Measurements from ENCODE around the gene F7. TPM values are rescaled to one million over a fixed set of nuclear protein-coding genes. Genes with fewer than 3 reads are reported as not detected.

Gene F7
- total RNA-seq, 1 donor from 2014 or later = not detected

- H3K27me3 Mint-ChIP-seq = peaks cover 2% of the 10 kb centered on the region
- no peaks in the 10 kb centered on the region for H3K9me3 Mint-ChIP-seq
- DNase-seq = no peak
- no peaks in the 10 kb centered on the region for H3K36me3 Mint-ChIP-seq (ENCODE audit: low read depth)
- H3K4me1 Mint-ChIP-seq = no peaks in the 10 kb centered on the region
- intact Hi-C loops (cut with micrococcal nuclease) = no loop called here
- no peak overlapping the region for H3K4me3 Mint-ChIP-seq
- no peak overlapping the region for H3K27ac Mint-ChIP-seq
Measured at GRCh38 chr13:113145496-113145895, 39.9 kb downstream of the F7 start.

GRCh38 chr13:113145911-113146598, 40.5 kb downstream of the F7 start:
- H3K9me3 Mint-ChIP-seq = no peaks in the 10 kb centered on the region
- no peaks in the 10 kb centered on the region for H3K4me1 Mint-ChIP-seq
- no peaks in the 10 kb centered on the region for H3K36me3 Mint-ChIP-seq (ENCODE audit: low read depth)
- no peak overlapping the region for H3K27ac Mint-ChIP-seq
- DNase-seq = no peak
- intact Hi-C loops (cut with micrococcal nuclease) = no loop called here
- H3K27me3 Mint-ChIP-seq = peaks cover 2% of the 10 kb centered on the region
- H3K4me3 Mint-ChIP-seq = no peak overlapping the region

DNA sequence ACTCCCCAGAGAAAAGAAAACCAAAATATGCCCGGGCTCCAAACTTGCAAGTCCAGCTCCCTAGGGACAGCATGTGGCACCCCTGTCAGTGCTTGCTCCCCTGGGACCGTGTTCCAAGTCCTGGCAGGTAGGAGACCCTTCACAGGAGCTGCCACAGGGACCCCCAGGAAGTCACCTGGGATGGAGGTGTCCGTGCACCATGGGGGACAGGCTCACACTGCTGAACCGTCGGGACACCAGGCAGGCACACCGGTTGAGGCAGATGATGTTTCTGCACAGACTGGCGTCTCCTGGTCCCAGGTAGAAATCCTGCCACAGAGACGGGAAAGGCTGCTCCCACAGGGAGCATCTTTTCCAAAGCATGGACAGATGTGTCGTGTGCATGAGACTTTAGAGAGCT, 41.2 kb downstream of the F7 start:
- no peak overlapping the region for H3K4me3 Mint-ChIP-seq
- intact Hi-C loops (cut with micrococcal nuclease) = no loop called here
- H3K9me3 Mint-ChIP-seq = no peaks in the 10 kb centered on the region
- H3K27ac Mint-ChIP-seq = no peak overlapping the region
- peaks cover 7% of the 10 kb centered on the region for H3K27me3 Mint-ChIP-seq
- no peaks in the 10 kb centered on the region for H3K36me3 Mint-ChIP-seq (ENCODE audit: low read depth)
- no peaks in the 10 kb centered on the region for H3K4me1 Mint-ChIP-seq
- no peak for DNase-seq

DNA sequence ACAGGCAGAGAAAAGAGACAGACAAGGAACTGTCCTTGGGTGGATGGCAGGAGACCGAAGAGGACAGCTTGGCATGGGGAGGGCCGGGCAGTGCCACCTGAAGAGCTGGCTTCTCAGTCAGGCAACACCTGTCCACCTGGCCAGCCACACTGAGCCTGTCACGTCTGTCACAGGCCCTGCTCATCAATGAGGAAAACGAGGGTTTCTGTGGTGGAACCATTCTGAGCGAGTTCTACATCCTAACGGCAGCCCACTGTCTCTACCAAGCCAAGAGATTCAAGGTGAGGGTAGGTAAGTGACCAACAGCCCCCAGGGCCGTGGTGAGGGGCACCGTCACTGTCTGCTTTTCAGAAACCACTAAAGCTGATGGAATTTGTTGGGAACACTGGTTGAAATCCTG, 41.6 kb downstream of the F7 start:
- Mint-ChIP-seq H3K9me3 (no peaks in the 10 kb centered on the region), H3K4me1 (peaks cover 1% of the 10 kb centered on the region), H3K27ac (no peak overlapping the region), H3K27me3 (peaks cover 9% of the 10 kb centered on the region), H3K4me3 (no peak overlapping the region), H3K36me3 (ENCODE audit: low read depth) (no peaks in the 10 kb centered on the region)
- DNase-seq = no peak
- intact Hi-C loops (cut with micrococcal nuclease) = no loop called here

DNA sequence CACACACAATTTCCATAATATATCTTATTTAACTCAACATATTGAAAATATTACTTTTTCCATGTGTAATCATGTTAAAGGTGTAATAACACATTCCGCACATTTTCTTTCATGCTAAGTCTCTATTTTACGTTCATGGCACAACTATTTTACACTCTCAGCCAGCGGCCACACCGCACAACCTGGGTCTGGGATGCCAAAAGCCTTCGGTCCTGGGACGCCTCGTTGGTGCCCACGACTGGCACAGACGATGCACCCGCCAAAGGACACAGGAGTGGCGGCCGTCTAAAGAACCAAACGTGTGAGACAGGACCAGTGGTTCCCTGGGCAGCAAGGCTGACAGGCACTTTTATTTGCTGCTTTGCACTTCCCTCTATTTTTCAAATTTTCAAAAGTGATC, 42.8 kb downstream of the F7 start:
- intact Hi-C loops (cut with micrococcal nuclease) = no loop called here
- no peak overlapping the region for H3K4me3 Mint-ChIP-seq
- no peak overlapping the region for H3K27ac Mint-ChIP-seq
- no peaks in the 10 kb centered on the region for H3K9me3 Mint-ChIP-seq
- DNase-seq = no peak
- peaks cover 10% of the 10 kb centered on the region for H3K4me1 Mint-ChIP-seq
- peaks cover 2% of the 10 kb centered on the region for H3K36me3 Mint-ChIP-seq (ENCODE audit: low read depth)
- H3K27me3 Mint-ChIP-seq = peaks cover 16% of the 10 kb centered on the region

- Mint-ChIP-seq H3K27ac (no peak overlapping the region), H3K4me1 (peaks cover 14% of the 10 kb centered on the region), H3K9me3 (no peaks in the 10 kb centered on the region), H3K27me3 (peaks cover 16% of the 10 kb centered on the region), H3K36me3 (ENCODE audit: low read depth) (peaks cover 2% of the 10 kb centered on the region), H3K4me3 (no peak overlapping the region)
- intact Hi-C loops (cut with micrococcal nuclease) = no loop called here
- DNase-seq = no peak
Measured at GRCh38 chr13:113148940-113149503, 43.4 kb downstream of the F7 start.

DNA sequence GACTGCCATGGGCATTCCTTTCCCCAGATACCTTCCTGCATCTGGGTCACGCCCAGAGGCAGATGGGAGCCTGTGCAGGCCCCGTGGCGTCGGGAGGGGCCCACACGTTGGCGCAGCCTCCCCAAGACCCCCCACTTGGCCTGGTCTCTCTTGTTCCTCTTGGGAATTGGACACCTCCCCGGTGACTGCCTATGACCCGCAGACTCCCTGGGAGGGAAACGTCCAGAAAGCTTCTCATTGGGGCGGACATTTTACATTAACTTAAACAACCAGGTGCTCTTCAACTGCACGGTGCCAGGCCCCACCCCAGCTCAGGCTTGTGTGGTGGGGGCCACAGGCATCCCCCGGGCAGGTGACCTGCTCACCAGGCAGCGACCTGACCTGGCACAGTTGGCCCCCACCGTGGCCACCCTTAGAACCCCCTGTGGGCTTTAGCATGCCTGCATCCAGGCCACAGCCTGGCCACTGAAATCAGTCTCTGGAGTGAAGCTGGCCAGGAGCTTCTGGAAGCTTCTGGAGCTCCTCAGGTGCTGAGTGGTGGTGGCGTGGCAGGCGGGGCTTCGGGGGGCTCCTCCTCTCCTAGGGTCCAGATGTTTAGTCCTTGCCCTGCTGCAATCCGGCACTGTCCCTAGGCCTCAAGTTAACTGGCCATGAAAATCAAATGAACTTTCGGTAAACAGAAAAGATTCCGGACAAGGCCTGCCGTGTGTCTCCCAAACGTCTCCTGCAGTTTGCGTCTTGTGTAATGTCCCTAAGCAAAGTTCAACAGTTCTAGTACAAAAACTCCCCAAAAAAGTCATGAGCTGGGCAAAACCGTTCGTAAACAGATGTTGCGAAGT, 44.3 kb downstream of the F7 start:
- no peak overlapping the region for H3K27ac Mint-ChIP-seq
- H3K27me3 Mint-ChIP-seq = peaks cover 16% of the 10 kb centered on the region
- intact Hi-C loops (cut with micrococcal nuclease) = no loop called here
- no peak overlapping the region for H3K4me3 Mint-ChIP-seq
- peaks cover 15% of the 10 kb centered on the region for H3K4me1 Mint-ChIP-seq
- peaks cover 2% of the 10 kb centered on the region for H3K36me3 Mint-ChIP-seq (ENCODE audit: low read depth)
- DNase-seq = no peak
- H3K9me3 Mint-ChIP-seq = peaks cover 2% of the 10 kb centered on the region

GRCh38 chr13:113150550-113151365, 45.2 kb downstream of the F7 start:
- Mint-ChIP-seq H3K4me3 (no peak overlapping the region), H3K27ac (no peak overlapping the region)

DNA sequence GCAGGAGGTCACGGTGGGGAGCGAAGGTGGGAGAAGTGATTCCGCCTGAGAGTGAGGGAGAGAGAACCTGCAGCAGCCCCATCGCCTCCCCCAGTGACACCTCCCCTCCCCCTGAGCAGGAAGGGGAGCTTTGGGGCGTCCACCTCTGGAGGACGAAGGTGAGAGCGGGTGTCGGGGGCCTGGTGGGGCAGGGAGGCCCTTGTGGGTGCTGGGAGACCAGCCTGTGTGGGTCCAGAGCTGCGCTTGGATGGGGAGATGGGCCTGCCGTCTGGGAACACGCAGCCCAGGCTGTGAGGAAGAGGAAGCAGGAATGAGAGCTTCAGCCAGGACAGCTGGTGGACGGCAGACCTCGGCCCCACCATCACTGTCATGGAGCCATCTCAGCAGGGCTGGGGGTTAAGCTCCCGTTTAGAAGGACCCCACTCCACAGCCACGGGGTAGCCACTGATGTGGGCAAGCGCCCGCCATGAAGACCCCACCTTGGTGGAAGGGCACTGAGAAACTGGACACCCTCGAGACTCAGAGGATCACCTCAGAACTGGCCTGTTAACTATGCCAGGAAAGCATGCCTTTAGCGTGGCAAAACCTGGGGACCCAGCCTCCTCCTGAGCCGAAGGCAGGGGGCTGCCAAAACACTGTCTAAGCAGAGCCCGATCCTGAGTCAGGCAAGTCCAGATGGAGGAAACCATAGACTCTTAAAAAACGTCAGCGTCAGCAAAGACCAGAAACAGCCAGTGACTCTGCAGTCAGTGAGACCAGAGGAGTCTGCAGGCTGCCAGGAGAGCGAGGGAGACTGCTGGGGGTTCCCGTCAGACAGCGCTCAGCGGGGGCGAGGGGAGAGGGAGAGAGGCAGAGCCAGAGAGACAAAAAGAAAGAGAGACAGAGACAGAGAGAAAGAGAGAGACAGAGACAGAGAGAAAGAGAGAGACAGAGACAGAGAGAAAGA, 46.4 kb downstream of the F7 start:
- intact Hi-C loops (cut with micrococcal nuclease) = no loop called here
- Mint-ChIP-seq H3K27ac (peak overlapping the region; percentile 77), H3K4me3 (peak overlapping the region; percentile 82)

More at GRCh38 chr13:113150550-113151365, 45.2 kb downstream of the F7 start:
- Mint-ChIP-seq H3K4me1 (peaks cover 15% of the 10 kb centered on the region), H3K9me3 (peaks cover 8% of the 10 kb centered on the region), H3K27me3 (peaks cover 16% of the 10 kb centered on the region), H3K36me3 (ENCODE audit: low read depth) (peaks cover 7% of the 10 kb centered on the region)
- intact Hi-C loops (cut with micrococcal nuclease) = no loop called here
- DNase-seq = no peak

GRCh38 chr13:113152691-113152983, 47.0 kb downstream of the F7 start:
- intact Hi-C loops (cut with micrococcal nuclease) = no loop called here
- peaks cover 15% of the 10 kb centered on the region for H3K4me1 Mint-ChIP-seq
- peaks cover 13% of the 10 kb centered on the region for H3K9me3 Mint-ChIP-seq
- H3K4me3 Mint-ChIP-seq = peak overlapping the region; percentile 82
- H3K27me3 Mint-ChIP-seq = peaks cover 20% of the 10 kb centered on the region
- H3K27ac Mint-ChIP-seq = peak overlapping the region; percentile 77
- no peak for DNase-seq
- peaks cover 9% of the 10 kb centered on the region for H3K36me3 Mint-ChIP-seq (ENCODE audit: low read depth)

More for the DNA sequence above, 46.4 kb downstream of the F7 start:
- Mint-ChIP-seq H3K4me1 (peaks cover 15% of the 10 kb centered on the region), H3K36me3 (ENCODE audit: low read depth) (peaks cover 7% of the 10 kb centered on the region), H3K27me3 (peaks cover 16% of the 10 kb centered on the region), H3K9me3 (peaks cover 9% of the 10 kb centered on the region)
- no peak for DNase-seq

DNA sequence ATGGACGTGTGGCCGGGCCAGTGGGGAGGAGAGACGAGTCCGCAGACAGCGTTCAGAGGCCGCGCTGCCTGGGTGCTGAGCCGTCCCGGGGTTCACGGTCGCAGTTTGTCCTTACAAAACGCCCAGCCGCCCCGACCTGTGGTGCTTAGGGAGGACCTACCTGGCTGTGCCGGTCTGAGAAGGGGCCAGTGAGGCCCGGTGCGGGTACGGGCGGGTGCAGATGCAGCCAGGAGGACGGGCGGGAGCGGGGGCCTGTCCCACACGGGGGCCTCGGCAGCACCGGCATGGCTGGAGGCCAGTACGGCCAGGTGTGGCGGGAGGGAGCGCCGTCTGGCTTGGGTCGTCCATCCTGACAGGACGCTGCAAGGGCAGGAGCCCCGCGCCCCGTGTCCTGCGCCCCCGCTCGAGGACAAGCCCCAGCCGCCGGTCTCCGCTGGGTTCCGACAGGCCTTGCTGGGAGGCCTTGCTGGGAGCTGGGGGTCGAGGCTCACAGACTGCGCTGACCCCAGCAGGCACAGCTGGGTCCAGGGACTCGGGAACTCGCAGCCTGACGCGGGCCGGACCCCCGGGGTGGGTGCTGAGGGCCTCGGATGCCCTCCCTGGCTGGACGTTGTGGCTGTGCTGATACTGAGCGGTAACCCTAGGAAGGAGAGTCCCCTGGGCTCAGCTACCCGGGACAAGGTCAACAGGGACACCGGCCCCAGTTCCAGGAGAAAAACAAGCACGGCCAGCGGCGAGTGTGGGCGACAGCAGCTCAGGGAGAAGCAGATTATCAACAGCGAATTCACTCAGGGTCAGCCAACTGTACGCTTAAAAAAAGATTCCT, 47.6 kb downstream of the F7 start:
- Mint-ChIP-seq H3K4me3 (peak overlapping the region; percentile 82), H3K4me1 (peaks cover 15% of the 10 kb centered on the region), H3K27me3 (peaks cover 20% of the 10 kb centered on the region), H3K9me3 (peaks cover 13% of the 10 kb centered on the region), H3K36me3 (ENCODE audit: low read depth) (peaks cover 9% of the 10 kb centered on the region), H3K27ac (peak overlapping the region; percentile 79)
- peak; percentile 68 for DNase-seq
- intact Hi-C loops (cut with micrococcal nuclease) = loop anchor here (1.0 kb wide), 1 partner anchor 55 kb away; the partner anchor contains the start of gene PCID2

Measured in activated CD4-positive, alpha-beta T cell treated with anti-CD3 and anti-CD28 coated beads, Interleukin-2, amount 10 ng/mL, durations not matched to agents 24 days and 14 days (primary cell).